Loucy (cell line): ENCODE results near the gene SMG7.

Experiments
- H2AFZ ChIP-seq: fragments of 200-600 bp; sonication (generic); 2 replicates; pipeline ENCODE4 v1.6.0; 2016; ENCODE audit warnings: antibody characterized with exemption, mild to moderate bottlenecking, low read length, moderate library complexity
- H3F3A ChIP-seq: fragments of 200-600 bp; 2 replicates; pipeline ENCODE4 v1.6.0; 2016; ENCODE audit warnings: antibody characterized with exemption, low read depth, mild to moderate bottlenecking
- H3K27me3 ChIP-seq: fragments of 200-600 bp; sonication (generic); 2 replicates; pipeline ENCODE4 v1.6.1; 2014; ENCODE audit warnings: low read length, mild to moderate bottlenecking; ENCODE audit not compliant: insufficient read depth, poor library complexity, severe bottlenecking
- H3K36me3 ChIP-seq: fragments of 200-600 bp; sonication (generic); 2 replicates; pipeline ENCODE4 v1.6.1; 2016; ENCODE audit warnings: low read length; ENCODE audit not compliant: insufficient read depth
- H3K4me1 ChIP-seq: fragments of 200-600 bp; sonication (generic); 2 replicates; pipeline ENCODE4 v1.5.1; 2014; ENCODE audit warnings: low read length, mild to moderate bottlenecking; ENCODE audit not compliant: insufficient read depth, poor library complexity, severe bottlenecking
- H3K4me2 ChIP-seq: fragments of 200-600 bp; sonication (generic); 2 replicates; pipeline ENCODE4 v1.6.0; 2014; ENCODE audit warnings: antibody characterized with exemption, low read length, low read depth, mild to moderate bottlenecking; ENCODE audit not compliant: poor library complexity, severe bottlenecking
- H3K4me3 ChIP-seq: fragments of 200-600 bp; sonication (generic); 2 replicates; pipeline ENCODE4 v1.5.1; 2014; ENCODE audit warnings: low read length, mild to moderate bottlenecking, mixed read lengths; ENCODE audit not compliant: poor library complexity, severe bottlenecking
- H3K79me2 ChIP-seq: fragments of 200-600 bp; sonication (generic); 2 replicates; pipeline ENCODE4 v1.6.1; 2014; ENCODE audit warnings: low read length; ENCODE audit not compliant: insufficient read depth
- H3K9ac ChIP-seq: fragments of 200-600 bp; sonication (generic); 2 replicates; pipeline ENCODE4 v1.6.0; 2014; ENCODE audit warnings: mild to moderate bottlenecking, low read depth, low read length, moderate library complexity; ENCODE audit not compliant: poor library complexity, severe bottlenecking
- H3K9me2 ChIP-seq: fragments of 200-600 bp; sonication (generic); replicated peaks from 2 replicates; pipeline ENCODE4 v1.6.1; 2016; ENCODE audit warnings: low read depth, low read length, mixed read lengths
- H3K9me3 ChIP-seq: fragments of 200-600 bp; sonication (generic); 2 replicates; pipeline ENCODE4 v1.6.1; 2014; ENCODE audit warnings: mild to moderate bottlenecking, antibody characterized with exemption, low read length, low read depth; ENCODE audit not compliant: insufficient read depth
- H4K20me1 ChIP-seq: fragments of 200-600 bp; sonication (generic); 2 replicates; pipeline ENCODE4 v1.6.0; 2014; ENCODE audit warnings: antibody characterized with exemption, low read length, mild to moderate bottlenecking; ENCODE audit not compliant: insufficient read depth, poor library complexity, severe bottlenecking
- EZH2phosphoT487 ChIP-seq: fragments of 200-600 bp; IDR thresholded peaks from 2 replicates; pipeline ENCODE4 v1.6.1; 2018; ENCODE audit warnings: antibody characterized with exemption, mild to moderate bottlenecking, moderate library complexity, borderline replicate concordance
- TF ChIP-seq, protein P1 (sequence below): fragments of 200-600 bp; sonication (generic); conservative IDR thresholded peaks from 2 replicates; pipeline ENCODE4 v1.5.1; 2014; ENCODE audit warnings: mild to moderate bottlenecking, antibody characterized with exemption, low read length

The SMG7 gene

DNA sequence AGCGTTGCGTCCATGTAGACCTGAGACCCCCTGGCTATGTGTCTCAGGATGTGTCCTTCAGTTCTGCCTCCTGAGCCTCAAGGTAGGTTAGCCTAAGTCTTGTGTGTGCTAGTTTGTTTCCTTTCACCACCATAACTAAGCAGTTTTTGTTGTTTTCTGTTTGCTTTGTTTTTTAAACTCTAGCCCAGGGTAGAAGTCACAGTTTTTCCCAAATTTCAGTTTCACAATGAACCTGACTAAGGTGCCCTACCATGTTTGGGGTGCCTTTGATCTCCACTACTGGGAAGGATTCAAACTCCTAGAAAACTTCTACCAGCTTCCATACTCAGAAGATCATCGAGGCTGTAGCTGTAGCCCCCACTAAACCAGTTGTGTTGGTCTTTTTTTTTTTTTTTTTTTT is 14.8 kb upstream of the SMG7 start:
- peak overlapping the region; percentile 58; the same call in 1 of the 2 replicates for H2AFZ ChIP-seq

GRCh38 chr1:183460596-183460995 is 11.7 kb upstream of the SMG7 start:
- H3K79me2 ChIP-seq, result no peaks in the 10 kb centered on the region
- no peaks in the 10 kb centered on the region for H3K9me3 ChIP-seq
- H3K4me3 ChIP-seq, result no peak overlapping the region
- no peaks in the 10 kb centered on the region for H3F3A ChIP-seq
- H3K27me3 ChIP-seq, result no peaks in the 10 kb centered on the region
- no peak overlapping the region for H2AFZ ChIP-seq
- H3K4me1 ChIP-seq, result no peaks in the 10 kb centered on the region
- H3K4me2 ChIP-seq, result no peak overlapping the region
- no peak overlapping the region for H3K9ac ChIP-seq
- no peaks in the 10 kb centered on the region for H4K20me1 ChIP-seq
- H3K36me3 ChIP-seq, result no peaks in the 10 kb centered on the region
- no peak for TF ChIP-seq EZH2phosphoT487
- TF ChIP-seq, protein P1, sequence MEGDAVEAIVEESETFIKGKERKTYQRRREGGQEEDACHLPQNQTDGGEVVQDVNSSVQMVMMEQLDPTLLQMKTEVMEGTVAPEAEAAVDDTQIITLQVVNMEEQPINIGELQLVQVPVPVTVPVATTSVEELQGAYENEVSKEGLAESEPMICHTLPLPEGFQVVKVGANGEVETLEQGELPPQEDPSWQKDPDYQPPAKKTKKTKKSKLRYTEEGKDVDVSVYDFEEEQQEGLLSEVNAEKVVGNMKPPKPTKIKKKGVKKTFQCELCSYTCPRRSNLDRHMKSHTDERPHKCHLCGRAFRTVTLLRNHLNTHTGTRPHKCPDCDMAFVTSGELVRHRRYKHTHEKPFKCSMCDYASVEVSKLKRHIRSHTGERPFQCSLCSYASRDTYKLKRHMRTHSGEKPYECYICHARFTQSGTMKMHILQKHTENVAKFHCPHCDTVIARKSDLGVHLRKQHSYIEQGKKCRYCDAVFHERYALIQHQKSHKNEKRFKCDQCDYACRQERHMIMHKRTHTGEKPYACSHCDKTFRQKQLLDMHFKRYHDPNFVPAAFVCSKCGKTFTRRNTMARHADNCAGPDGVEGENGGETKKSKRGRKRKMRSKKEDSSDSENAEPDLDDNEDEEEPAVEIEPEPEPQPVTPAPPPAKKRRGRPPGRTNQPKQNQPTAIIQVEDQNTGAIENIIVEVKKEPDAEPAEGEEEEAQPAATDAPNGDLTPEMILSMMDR, result no peak
- no peaks in the 10 kb centered on the region for H3K9me2 ChIP-seq

More for the DNA sequence above, 14.8 kb upstream of the SMG7 start:
- Histone ChIP-seq H3K9me3 (no peaks in the 10 kb centered on the region), H3K79me2 (no peaks in the 10 kb centered on the region), H3K4me2 (no peak overlapping the region), H4K20me1 (no peaks in the 10 kb centered on the region), H3K36me3 (no peaks in the 10 kb centered on the region), H3K27me3 (no peaks in the 10 kb centered on the region), H3F3A (no peaks in the 10 kb centered on the region), H3K4me1 (no peaks in the 10 kb centered on the region), H3K4me3 (no peak overlapping the region), H3K9me2 (no peaks in the 10 kb centered on the region), H3K9ac (no peak overlapping the region)
- TF ChIP-seq, protein P1, result no peak
- no peak for TF ChIP-seq EZH2phosphoT487

GRCh38 chr1:183461350-183461749 is 10.9 kb upstream of the SMG7 start:
- Histone ChIP-seq H3K4me3 (no peak overlapping the region), H2AFZ (no peak overlapping the region), H3K9ac (no peak overlapping the region), H3K79me2 (no peaks in the 10 kb centered on the region), H3K9me3 (no peaks in the 10 kb centered on the region), H3K4me1 (no peaks in the 10 kb centered on the region), H4K20me1 (no peaks in the 10 kb centered on the region), H3F3A (no peaks in the 10 kb centered on the region), H3K4me2 (no peak overlapping the region), H3K27me3 (no peaks in the 10 kb centered on the region), H3K36me3 (no peaks in the 10 kb centered on the region), H3K9me2 (no peaks in the 10 kb centered on the region)
- TF ChIP-seq, protein P1, result no peak
